K562 (cell line): Measurements from ENCODE around the gene ZSCAN22. TPM values are rescaled to one million over a fixed set of nuclear protein-coding genes. Genes with fewer than 3 reads are reported as not detected.
A peak's percentile ranks its signal among the peaks of the same experiment; 100 is the strongest.

Experiments used
- ASH1L ChIP-seq: fragments of 450-650 bp; IDR thresholded peaks from 2 replicates; pipeline ENCODE4 v1.6.1; 2018; ENCODE audit warnings: borderline replicate concordance, mild to moderate bottlenecking, low read depth; ENCODE audit not compliant: partially characterized antibody
- ILK ChIP-seq: fragments of 450-650 bp; IDR thresholded peaks from 2 replicates; pipeline ENCODE4 v1.6.1; 2016; ENCODE audit warnings: missing genetic modification characterization, low read depth, mild to moderate bottlenecking, missing compliant biosample characterization, moderate library complexity, borderline replicate concordance
- KDM1A ChIP-seq, 2 experiments: fragments of 450-650 bp; IDR thresholded peaks; 2 replicates each; pipeline ENCODE4 v1.6.1; 2016; ENCODE audit warnings: mild to moderate bottlenecking in 2 of 2
- KDM5B ChIP-seq: fragments of 200-600 bp; sonication (generic); IDR thresholded peaks from 2 replicates; pipeline ENCODE4 v1.6.1; 2012; ENCODE audit warnings: low read depth, mild to moderate bottlenecking, moderate library complexity, low read length, control low read depth, inconsistent platforms; ENCODE audit not compliant: insufficient replicate concordance
- MBD1 ChIP-seq: fragments of 250-450 bp; sonication (Bioruptor Pico); IDR thresholded peaks from 2 replicates; pipeline ENCODE4 v1.8.0; 2022; ENCODE audit warnings: inconsistent platforms
- MGA ChIP-seq: fragments of 450-650 bp; IDR thresholded peaks from 2 replicates; pipeline ENCODE4 v1.6.1; 2016; ENCODE audit warnings: mild to moderate bottlenecking, moderate library complexity
- MXD1 ChIP-seq: fragments of 250-450 bp; sonication (Bioruptor Pico); IDR thresholded peaks from 2 replicates; pipeline ENCODE4 v1.8.0; 2021; ENCODE audit warnings: borderline replicate concordance, mild to moderate bottlenecking, moderate library complexity; ENCODE audit not compliant: poor library complexity, severe bottlenecking
- NCOA1 ChIP-seq: fragments of 450-650 bp; IDR thresholded peaks from 2 replicates; pipeline ENCODE4 v1.6.1; 2016; ENCODE audit warnings: low read depth
- SP1 ChIP-seq: sonication (generic); formaldehyde crosslinking; IDR thresholded peaks from 2 replicates; pipeline ENCODE4 v1.8.1; 2022; ENCODE audit warnings: mild to moderate bottlenecking, missing genetic modification reagents
- YBX1 ChIP-seq: fragments of 450-650 bp; IDR thresholded peaks from 2 replicates; pipeline ENCODE4 v1.7.1; 2016; ENCODE audit warnings: mild to moderate bottlenecking
- ZNF707 ChIP-seq: fragments of 250-450 bp; sonication (Bioruptor Pico); conservative IDR thresholded peaks from 2 replicates; pipeline ENCODE4 v1.8.0; 2022; ENCODE audit warnings: inconsistent platforms, mild to moderate bottlenecking, moderate library complexity
- polyA plus RNA-seq, 8 experiments: library from polyadenylated mRNA; depleted of rRNA in 4 of 8; stranded (reverse) in 5 of 8; unstranded in 3 of 8; fragments of >200 nt; fragmentation: Nextera tagmentation in 2 of 8; fragmentation: Illumina TruSeq in 1 of 8; extraction: Ambion mirVana in 2 of 8; extraction: Trizol in 1 of 8; gene quantifications; 2 replicates each; pipeline versions ENCODE4 v1.2.1 to v1.2.3, GENCODE V29; 2011 to 2014; ENCODE audit warnings: inconsistent platforms in 1 of 8, missing spikeins in 1 of 8
- total RNA-seq, 7 experiments: library from RNA; depleted of rRNA in 6 of 7; stranded (reverse); fragments of >200 nt in 6 of 7; fragmentation: Illumina TruSeq in 2 of 7; extraction: Trizol in 2 of 7; gene quantifications; 2 replicates each; pipeline versions ENCODE4 v1.2.1 to v1.2.3, GENCODE V29; 2011 to 2021; ENCODE audit warnings: low replicate concordance in 1 of 7

Gene ZSCAN22
- total and polyA plus RNA-seq, 9 of the 15 experiments (the other 6 are each of a cell fraction or from before 2014, with no cell fraction given), result 0.98 to 5.3 (median 3.0) TPM

GRCh38 chr19:58386576-58387337 lies 60.0 kb downstream of the ZSCAN22 start, which contains the start of gene RPS5 (continued):
- TF ChIP-seq ZNF707 (CRISPR knock-in tag) (no peak), YBX1 (no peak), SP1 (CRISPR knock-in tag) (no peak; the same call in 1 of the 2 replicates), MBD1 (CRISPR knock-in tag) (no peak), KDM5B (peak; percentile 88), MXD1 (CRISPR knock-in tag) (peak; percentile 91), NCOA1 (no peak), KDM1A (IDR thresholded peaks at IDR 0.05) (no peak), MGA (peak; percentile 96), ASH1L (peak; percentile 54), ILK (tag) (no peak)
